ENCODE results near the gene CMIP. TPM values are rescaled to one million over a fixed set of nuclear protein-coding genes. Genes with fewer than 3 reads are reported as not detected.

CMIP gene
- polyA plus RNA-seq, 1 of the 3 experiments (the other 2 are of a cell fraction) = 5.4 TPM

DNA sequence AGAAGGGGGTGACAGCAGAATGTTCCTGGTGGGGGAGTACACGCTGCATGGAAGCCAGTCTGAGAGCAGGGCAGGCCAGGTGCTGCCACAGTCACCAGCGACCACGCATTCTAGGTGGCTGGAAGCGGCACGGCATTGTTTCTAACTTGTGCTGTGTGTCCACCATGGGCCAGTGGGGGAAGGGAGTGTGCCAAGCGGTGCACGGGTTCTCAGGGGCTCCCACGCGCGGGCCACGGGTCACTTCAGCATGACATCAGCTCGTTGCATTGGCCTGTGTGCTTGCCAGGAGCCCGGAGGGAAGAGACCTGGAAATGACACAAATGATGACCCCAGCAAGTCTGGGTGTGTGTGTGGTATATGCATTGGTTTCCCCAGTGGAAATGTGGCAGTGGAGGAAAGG, 169.6 kb downstream of the CMIP start:
- Histone ChIP-seq H3K36me3 (replicated peaks in 1 of 2; ENCODE audit: control insufficient read depth in 1 of 2, insufficient read depth in 2 of 2, low read length in 1 of 2) (no peaks in the 10 kb centered on the region), H2AFZ (ENCODE audit: low read depth) (no peak overlapping the region), H3K9me2 (no peaks in the 10 kb centered on the region), H4K20me1 (ENCODE audit: insufficient read depth) (peaks cover 23% of the 10 kb centered on the region), H3K27me3 (ENCODE audit: insufficient read depth) (no peaks in the 10 kb centered on the region), H3F3A (replicated peaks; ENCODE audit: insufficient read depth) (no peaks in the 10 kb centered on the region), H3K4me3 (ENCODE audit: low read depth in 2 of 2, low read length in 1 of 2) (no peak overlapping the region), H3K79me2 (ENCODE audit: insufficient read depth) (no peaks in the 10 kb centered on the region), H3K4me2 (no peak overlapping the region), H3K27ac (ENCODE audit: low read depth in 2 of 2, low read length in 1 of 2) (no peak overlapping the region), H3K4me1 (ENCODE audit: control insufficient read depth in 1 of 2, insufficient read depth in 2 of 2, low read depth in 1 of 2, low read length in 1 of 2) (peaks cover 4 to 37% of the 10 kb centered on the region in 2 experiments; a peak in 2 of 4 replicates), H3K9ac (no peak overlapping the region), H3K9me3 (no peaks in the 10 kb centered on the region)
- DNase-seq = no peak
- 95% methylated on average over 9 of the region's 13 CpGs for WGBS (ENCODE audit: low lambda C conversion rate)
- POLR2A ChIA-PET = no interaction called here
- no peak for TF ChIP-seq EP300 (IDR thresholded peaks at IDR 0.05; ENCODE audit: borderline replicate concordance in 1 of 2, low read depth in 1 of 2, low read length in 1 of 2)
- no peak for TF ChIP-seq TEAD4 (IDR thresholded peaks at IDR 0.05; ENCODE audit: borderline replicate concordance, insufficient read depth)
- TF ChIP-seq FOXM1 (IDR thresholded peaks at IDR 0.05; ENCODE audit: low read depth) = no peak
- TF ChIP-seq, protein P1, sequence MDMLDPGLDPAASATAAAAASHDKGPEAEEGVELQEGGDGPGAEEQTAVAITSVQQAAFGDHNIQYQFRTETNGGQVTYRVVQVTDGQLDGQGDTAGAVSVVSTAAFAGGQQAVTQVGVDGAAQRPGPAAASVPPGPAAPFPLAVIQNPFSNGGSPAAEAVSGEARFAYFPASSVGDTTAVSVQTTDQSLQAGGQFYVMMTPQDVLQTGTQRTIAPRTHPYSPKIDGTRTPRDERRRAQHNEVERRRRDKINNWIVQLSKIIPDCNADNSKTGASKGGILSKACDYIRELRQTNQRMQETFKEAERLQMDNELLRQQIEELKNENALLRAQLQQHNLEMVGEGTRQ (IDR thresholded peaks at IDR 0.05; ENCODE audit: borderline replicate concordance, low read depth, low read length) = no peak
- no peak for TF ChIP-seq NRF1 (IDR thresholded peaks at IDR 0.05; ENCODE audit: low read depth, low read length)
- no peak for TF ChIP-seq SMC3 (IDR thresholded peaks at IDR 0.05; ENCODE audit: low read depth, low read length)
- TF ChIP-seq, protein P2, sequence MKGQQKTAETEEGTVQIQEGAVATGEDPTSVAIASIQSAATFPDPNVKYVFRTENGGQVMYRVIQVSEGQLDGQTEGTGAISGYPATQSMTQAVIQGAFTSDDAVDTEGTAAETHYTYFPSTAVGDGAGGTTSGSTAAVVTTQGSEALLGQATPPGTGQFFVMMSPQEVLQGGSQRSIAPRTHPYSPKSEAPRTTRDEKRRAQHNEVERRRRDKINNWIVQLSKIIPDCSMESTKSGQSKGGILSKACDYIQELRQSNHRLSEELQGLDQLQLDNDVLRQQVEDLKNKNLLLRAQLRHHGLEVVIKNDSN (IDR thresholded peaks at IDR 0.05; ENCODE audit: borderline replicate concordance, low read depth) = no peak
- no peak for TF ChIP-seq GABPA (IDR thresholded peaks at IDR 0.05; ENCODE audit: low read depth)
- no peak for TF ChIP-seq NFIC (IDR thresholded peaks at IDR 0.05; ENCODE audit: borderline replicate concordance)
- TF ChIP-seq CHD2 (IDR thresholded peaks at IDR 0.05; ENCODE audit: low read length, partially characterized antibody) = no peak
- no peak for TF ChIP-seq RXRA (IDR thresholded peaks at IDR 0.05; ENCODE audit: borderline replicate concordance, low read depth)
- TF ChIP-seq MEF2A (IDR thresholded peaks at IDR 0.05; ENCODE audit: borderline replicate concordance, low read depth) = no peak
- no peak for TF ChIP-seq SIN3A (IDR thresholded peaks at IDR 0.05; ENCODE audit: borderline replicate concordance, low read depth, low read length)
- TF ChIP-seq, protein P3, sequence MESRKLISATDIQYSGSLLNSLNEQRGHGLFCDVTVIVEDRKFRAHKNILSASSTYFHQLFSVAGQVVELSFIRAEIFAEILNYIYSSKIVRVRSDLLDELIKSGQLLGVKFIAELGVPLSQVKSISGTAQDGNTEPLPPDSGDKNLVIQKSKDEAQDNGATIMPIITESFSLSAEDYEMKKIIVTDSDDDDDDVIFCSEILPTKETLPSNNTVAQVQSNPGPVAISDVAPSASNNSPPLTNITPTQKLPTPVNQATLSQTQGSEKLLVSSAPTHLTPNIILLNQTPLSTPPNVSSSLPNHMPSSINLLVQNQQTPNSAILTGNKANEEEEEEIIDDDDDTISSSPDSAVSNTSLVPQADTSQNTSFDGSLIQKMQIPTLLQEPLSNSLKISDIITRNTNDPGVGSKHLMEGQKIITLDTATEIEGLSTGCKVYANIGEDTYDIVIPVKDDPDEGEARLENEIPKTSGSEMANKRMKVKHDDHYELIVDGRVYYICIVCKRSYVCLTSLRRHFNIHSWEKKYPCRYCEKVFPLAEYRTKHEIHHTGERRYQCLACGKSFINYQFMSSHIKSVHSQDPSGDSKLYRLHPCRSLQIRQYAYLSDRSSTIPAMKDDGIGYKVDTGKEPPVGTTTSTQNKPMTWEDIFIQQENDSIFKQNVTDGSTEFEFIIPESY (IDR thresholded peaks at IDR 0.05; ENCODE audit: borderline replicate concordance, low read depth) = no peak
- no peak for TF ChIP-seq EZH2phosphoT487 (IDR thresholded peaks at IDR 0.05; ENCODE audit: borderline replicate concordance, low read depth)
- TF ChIP-seq JUND (IDR thresholded peaks at IDR 0.05) = no peak
- TF ChIP-seq FOXJ3 (CRISPR knock-in tag; IDR thresholded peaks at IDR 0.05) = no peak
- TF ChIP-seq TAF1 (IDR thresholded peaks at IDR 0.05; ENCODE audit: borderline replicate concordance, low read depth, low read length) = no peak
- CTCF ChIA-PET = no interaction called here

Measured in SK-N-SH (cell line).